ENCODE measurements around the gene RIPPLY1. TPM values are rescaled to one million over a fixed set of nuclear protein-coding genes. Genes with fewer than 3 reads are reported as not detected.

RIPPLY1 gene
- total RNA-seq, 4 donors from 2014 or later = not detected

DNA sequence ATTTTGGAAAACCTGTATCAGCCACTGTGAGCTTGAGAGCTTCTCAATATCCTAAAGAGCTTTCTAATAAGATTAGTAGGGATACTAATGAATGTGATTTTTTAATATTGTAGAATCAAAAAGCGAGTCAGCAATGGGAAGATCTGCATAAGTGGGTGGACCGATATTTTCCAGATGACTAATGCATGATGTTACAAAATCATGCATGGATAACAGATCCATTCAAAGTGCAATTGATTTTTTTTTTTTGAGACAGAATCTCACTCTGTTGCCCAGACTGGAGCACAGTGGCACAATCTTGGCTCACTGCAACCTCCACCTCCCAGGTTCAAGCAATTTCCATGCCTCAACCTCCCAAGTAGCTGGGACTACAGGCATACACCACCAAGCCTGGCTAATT, 9.7 kb upstream of the RIPPLY1 start:
- WGBS, 2 donors = 29 to 41% methylated on average over 2 of the region's 2 CpGs
- intact Hi-C loops (cut with DNase I; ENCODE audit: low total_unique reads) = no loop called here
- no peak overlapping the region for H3K4me3 ChIP-seq (ENCODE audit: low read depth, poor library complexity, severe bottlenecking)
- TF ChIP-seq, protein P1, sequence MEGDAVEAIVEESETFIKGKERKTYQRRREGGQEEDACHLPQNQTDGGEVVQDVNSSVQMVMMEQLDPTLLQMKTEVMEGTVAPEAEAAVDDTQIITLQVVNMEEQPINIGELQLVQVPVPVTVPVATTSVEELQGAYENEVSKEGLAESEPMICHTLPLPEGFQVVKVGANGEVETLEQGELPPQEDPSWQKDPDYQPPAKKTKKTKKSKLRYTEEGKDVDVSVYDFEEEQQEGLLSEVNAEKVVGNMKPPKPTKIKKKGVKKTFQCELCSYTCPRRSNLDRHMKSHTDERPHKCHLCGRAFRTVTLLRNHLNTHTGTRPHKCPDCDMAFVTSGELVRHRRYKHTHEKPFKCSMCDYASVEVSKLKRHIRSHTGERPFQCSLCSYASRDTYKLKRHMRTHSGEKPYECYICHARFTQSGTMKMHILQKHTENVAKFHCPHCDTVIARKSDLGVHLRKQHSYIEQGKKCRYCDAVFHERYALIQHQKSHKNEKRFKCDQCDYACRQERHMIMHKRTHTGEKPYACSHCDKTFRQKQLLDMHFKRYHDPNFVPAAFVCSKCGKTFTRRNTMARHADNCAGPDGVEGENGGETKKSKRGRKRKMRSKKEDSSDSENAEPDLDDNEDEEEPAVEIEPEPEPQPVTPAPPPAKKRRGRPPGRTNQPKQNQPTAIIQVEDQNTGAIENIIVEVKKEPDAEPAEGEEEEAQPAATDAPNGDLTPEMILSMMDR (IDR thresholded peaks at IDR 0.05) = no peak
- TF ChIP-seq POLR2A (IDR thresholded peaks at IDR 0.05) = no peak
- no peak for DNase-seq (ENCODE audit: low spot score in 2 of 2)

DNA sequence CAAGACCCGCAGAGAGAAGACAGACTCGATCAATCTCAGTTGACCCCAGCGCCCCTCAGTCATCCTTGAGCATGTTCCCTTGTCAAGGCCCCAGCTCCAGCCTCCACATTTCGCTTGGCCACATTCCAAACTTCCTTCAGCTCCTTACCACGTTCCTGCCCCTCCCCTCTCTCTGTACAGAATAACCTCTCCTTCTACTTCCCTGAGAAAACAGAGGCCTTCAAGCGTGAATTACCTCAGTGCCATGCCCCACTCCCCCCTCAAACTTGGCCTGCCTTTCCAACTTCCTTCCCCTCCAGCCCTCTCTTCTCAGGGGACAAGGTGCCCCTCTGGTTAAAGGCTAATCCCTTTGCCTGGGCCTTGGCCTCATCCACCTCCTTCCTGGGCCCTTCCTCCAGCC, 3.2 kb upstream of the RIPPLY1 start:
- 61 to 72% methylated on average over 6 of the region's 6 CpGs for WGBS, 2 donors
- H3K4me3 ChIP-seq (ENCODE audit: low read depth, poor library complexity, severe bottlenecking) = no peak overlapping the region
- TF ChIP-seq, protein P1 (IDR thresholded peaks at IDR 0.05) = no peak
- no peak for TF ChIP-seq POLR2A (IDR thresholded peaks at IDR 0.05)
- no peak for DNase-seq (ENCODE audit: low spot score in 2 of 2)
- intact Hi-C loops (cut with DNase I; ENCODE audit: low total_unique reads) = no loop called here

DNA sequence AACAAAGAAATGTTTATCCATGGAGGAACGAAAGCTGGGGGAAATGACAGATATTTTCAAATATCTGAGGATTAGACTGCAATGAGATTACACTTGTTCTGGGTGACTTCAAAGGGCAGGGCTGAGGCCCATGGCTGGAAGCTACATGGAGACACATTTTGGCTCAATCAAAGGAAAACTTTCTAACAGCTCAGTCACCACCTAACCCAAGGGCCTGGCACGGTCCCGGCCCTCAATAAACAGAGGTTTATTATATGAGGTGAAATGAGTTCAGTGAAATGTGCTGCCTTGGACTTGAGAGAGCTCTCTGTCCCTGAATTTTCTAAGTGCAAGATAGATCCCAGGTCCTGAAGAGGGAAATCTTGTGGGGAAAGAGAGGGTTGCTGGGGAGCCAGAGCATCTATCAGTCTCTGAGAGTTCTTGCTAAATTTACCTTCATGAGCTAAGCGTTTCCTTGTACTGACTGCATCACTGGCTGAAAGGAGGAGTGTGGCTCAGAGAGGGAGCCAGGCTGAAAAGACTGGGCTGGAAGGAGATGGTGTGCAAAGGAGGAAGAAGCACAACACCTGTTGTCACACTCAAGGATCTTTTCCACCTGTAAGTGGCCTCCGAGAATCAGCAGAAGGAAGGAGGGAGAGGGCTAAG, 2.0 kb upstream of the RIPPLY1 start:
- no peak overlapping the region for H3K4me3 ChIP-seq (ENCODE audit: low read depth, poor library complexity, severe bottlenecking)
- intact Hi-C loops (cut with DNase I; ENCODE audit: low total_unique reads) = no loop called here
- DNase-seq (ENCODE audit: low spot score in 2 of 2) = no peak
- 48 to 62% methylated on average over 5 of the region's 5 CpGs for WGBS, 2 donors
- TF ChIP-seq POLR2A (IDR thresholded peaks at IDR 0.05) = no peak
- TF ChIP-seq, protein P1 (IDR thresholded peaks at IDR 0.05) = no peak

DNA sequence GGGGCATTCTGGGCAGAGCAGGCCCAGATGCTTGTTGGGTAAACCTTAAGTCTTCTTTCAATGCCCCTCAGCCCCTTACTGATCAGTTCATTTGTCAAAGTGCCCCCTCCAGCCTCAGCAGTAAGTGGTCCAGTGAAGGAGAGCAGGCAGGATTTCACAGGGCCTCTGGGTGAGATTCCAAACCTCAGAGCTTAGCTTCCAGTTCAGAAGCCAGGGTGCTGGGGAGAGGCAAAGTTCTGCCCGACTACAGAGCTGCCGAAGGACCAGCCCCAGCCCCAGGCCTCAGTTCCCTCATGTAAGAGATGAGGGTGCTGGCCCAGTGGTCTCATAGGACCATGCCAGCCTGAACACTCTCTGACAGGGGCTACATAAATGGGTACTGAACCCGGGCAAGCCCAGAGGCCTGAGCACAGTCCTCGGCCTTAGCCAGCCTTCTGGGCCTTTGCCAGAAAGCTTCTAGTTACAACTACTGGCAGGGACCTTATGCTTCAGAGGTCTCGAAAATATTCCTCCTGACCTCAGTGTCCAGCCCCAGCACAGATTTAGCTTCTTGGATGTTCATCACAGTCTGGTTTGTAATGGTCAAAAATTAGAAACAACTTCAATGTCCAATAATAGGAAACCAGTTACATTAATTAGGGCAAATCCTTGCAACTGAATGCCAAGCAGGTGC, 851 bp upstream of the RIPPLY1 start:
- intact Hi-C loops (cut with DNase I; ENCODE audit: low total_unique reads) = no loop called here
- 71 to 73% methylated on average over 5 of the region's 5 CpGs for WGBS, 2 donors
- no peak for DNase-seq (ENCODE audit: low spot score in 2 of 2)
- TF ChIP-seq, protein P1 (IDR thresholded peaks at IDR 0.05) = no peak
- no peak for TF ChIP-seq POLR2A (IDR thresholded peaks at IDR 0.05)
- no peak overlapping the region for H3K4me3 ChIP-seq (ENCODE audit: low read depth, poor library complexity, severe bottlenecking)

DNA sequence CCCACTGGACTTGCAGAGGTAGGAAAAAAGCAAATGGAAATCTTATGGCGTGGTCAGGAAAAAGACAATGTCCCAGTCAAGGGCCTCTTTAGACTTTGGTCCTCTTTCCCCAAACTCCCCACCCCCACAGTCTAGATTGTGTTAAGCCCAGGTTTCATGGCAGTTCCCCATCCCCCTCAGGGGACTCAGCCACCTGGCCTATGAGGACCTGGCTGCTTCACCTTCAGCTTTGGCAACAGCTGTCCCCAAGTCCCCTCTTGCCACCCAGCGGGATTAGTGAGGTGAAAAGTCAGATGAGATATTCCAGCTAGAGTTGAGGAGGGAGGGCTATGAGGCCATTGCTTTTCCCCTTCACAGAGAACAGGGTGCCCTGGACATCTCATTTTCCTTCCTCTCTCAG, 457 bp downstream of the RIPPLY1 start:
- 78 to 100% methylated on average over 2 of the region's 2 CpGs for WGBS, 2 donors

More for the DNA sequence above, 457 bp downstream of the RIPPLY1 start:
- TF ChIP-seq, protein P1 (IDR thresholded peaks at IDR 0.05) = no peak
- no peak for TF ChIP-seq POLR2A (IDR thresholded peaks at IDR 0.05)
- DNase-seq (ENCODE audit: low spot score in 2 of 2) = no peak
- intact Hi-C loops (cut with DNase I; ENCODE audit: low total_unique reads) = no loop called here
- no peak overlapping the region for H3K4me3 ChIP-seq (ENCODE audit: low read depth, poor library complexity, severe bottlenecking)

All from lower leg skin (tissue), 4 donors.